HG02870 (cell line): ENCODE data around the gene IL1RAPL1.

Experiments
- ATAC-seq: cut with Tn5 transposase; IDR thresholded peaks from one replicate; pipeline ENCODE4 v1.9.1; 2021; ENCODE audit warnings: mild to moderate bottlenecking, moderate library complexity; ENCODE audit not compliant: unreplicated experiment

Gene IL1RAPL1

GRCh38 chrX:29488919-29489318 is 901.7 kb downstream of the IL1RAPL1 start:
- peak; percentile 31 for ATAC-seq

GRCh38 chrX:29490606-29491005 is 903.4 kb downstream of the IL1RAPL1 start:
- ATAC-seq: no peak

GRCh38 chrX:29491659-29492058 is 904.4 kb downstream of the IL1RAPL1 start:
- ATAC-seq: no peak

GRCh38 chrX:29496636-29497180 is 909.5 kb downstream of the IL1RAPL1 start:
- no peak for ATAC-seq

- no peak for ATAC-seq
Observed at GRCh38 chrX:29506729-29507128, 919.5 kb downstream of the IL1RAPL1 start.

GRCh38 chrX:29518100-29518499 is 930.9 kb downstream of the IL1RAPL1 start:
- ATAC-seq: no peak

GRCh38 chrX:29528281-29528680 is 941.0 kb downstream of the IL1RAPL1 start:
- ATAC-seq: peak; percentile 59

GRCh38 chrX:29530501-29530900 is 943.3 kb downstream of the IL1RAPL1 start:
- ATAC-seq: no peak

- peak; percentile 92 for ATAC-seq
Observed at GRCh38 chrX:29531336-29531735, 944.1 kb downstream of the IL1RAPL1 start.

- no peak for ATAC-seq
Observed at GRCh38 chrX:29535212-29536162, 948.2 kb downstream of the IL1RAPL1 start.

- no peak for ATAC-seq
Observed at GRCh38 chrX:29541038-29541437, 953.8 kb downstream of the IL1RAPL1 start.

- no peak for ATAC-seq
Observed at GRCh38 chrX:29542152-29542551, 954.9 kb downstream of the IL1RAPL1 start.

- no peak for ATAC-seq
Observed at GRCh38 chrX:29545878-29546277, 958.6 kb downstream of the IL1RAPL1 start.

- no peak for ATAC-seq
Observed at GRCh38 chrX:29547877-29548276, 960.6 kb downstream of the IL1RAPL1 start.

GRCh38 chrX:29553542-29553941 is 966.3 kb downstream of the IL1RAPL1 start:
- ATAC-seq: no peak

GRCh38 chrX:29555465-29556091 is 968.3 kb downstream of the IL1RAPL1 start:
- ATAC-seq: peak; percentile 97

GRCh38 chrX:29560065-29560464 is 972.8 kb downstream of the IL1RAPL1 start:
- ATAC-seq: no peak

- ATAC-seq: no peak
Observed at GRCh38 chrX:29561417-29561816, 974.2 kb downstream of the IL1RAPL1 start.

GRCh38 chrX:29580560-29580959 is 993.3 kb downstream of the IL1RAPL1 start:
- ATAC-seq: no peak

GRCh38 chrX:29581223-29581622 is 994.0 kb downstream of the IL1RAPL1 start:
- no peak for ATAC-seq

- no peak for ATAC-seq
Observed at GRCh38 chrX:29587107-29587506, 999.9 kb downstream of the IL1RAPL1 start.

GRCh38 chrX:29590921-29591320 is 1003.7 kb downstream of the IL1RAPL1 start:
- no peak for ATAC-seq
